Measurements from ENCODE around the gene ODAM. TPM values are rescaled to one million over a fixed set of nuclear protein-coding genes. Genes with fewer than 3 reads are reported as not detected.

The ODAM gene, protein sequence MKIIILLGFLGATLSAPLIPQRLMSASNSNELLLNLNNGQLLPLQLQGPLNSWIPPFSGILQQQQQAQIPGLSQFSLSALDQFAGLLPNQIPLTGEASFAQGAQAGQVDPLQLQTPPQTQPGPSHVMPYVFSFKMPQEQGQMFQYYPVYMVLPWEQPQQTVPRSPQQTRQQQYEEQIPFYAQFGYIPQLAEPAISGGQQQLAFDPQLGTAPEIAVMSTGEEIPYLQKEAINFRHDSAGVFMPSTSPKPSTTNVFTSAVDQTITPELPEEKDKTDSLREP
- not detected in 2 replicates for total RNA-seq

DNA sequence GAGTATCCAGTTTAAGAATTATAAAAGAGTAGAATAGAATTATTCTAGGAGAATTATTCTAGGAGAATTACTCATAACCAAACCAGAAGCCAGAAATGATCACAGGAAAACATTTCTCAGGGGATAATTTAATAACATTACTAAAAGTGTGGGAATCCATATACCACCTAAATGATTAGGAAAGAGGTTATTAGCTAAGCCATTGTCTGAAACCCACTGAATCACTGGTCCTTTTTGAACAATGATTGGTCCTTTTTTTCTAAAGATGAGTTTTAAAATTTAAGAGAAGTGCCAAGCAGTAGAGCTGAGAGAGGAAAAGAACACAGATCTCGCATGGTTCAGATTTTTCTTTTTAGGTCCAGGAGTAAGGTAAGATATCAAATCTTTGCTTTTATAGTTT, at the start of gene ODAM:
ODAM (plus strand) TSS at position 301 of the 400 bp plus-strand sequence. CDS start 819 bp downstream, outside the sequence.
- H3K36me3 ChIP-seq (ENCODE audit: control insufficient read depth, insufficient read depth, low read length): no peaks in the 10 kb centered on the region
- TF ChIP-seq, protein P1, sequence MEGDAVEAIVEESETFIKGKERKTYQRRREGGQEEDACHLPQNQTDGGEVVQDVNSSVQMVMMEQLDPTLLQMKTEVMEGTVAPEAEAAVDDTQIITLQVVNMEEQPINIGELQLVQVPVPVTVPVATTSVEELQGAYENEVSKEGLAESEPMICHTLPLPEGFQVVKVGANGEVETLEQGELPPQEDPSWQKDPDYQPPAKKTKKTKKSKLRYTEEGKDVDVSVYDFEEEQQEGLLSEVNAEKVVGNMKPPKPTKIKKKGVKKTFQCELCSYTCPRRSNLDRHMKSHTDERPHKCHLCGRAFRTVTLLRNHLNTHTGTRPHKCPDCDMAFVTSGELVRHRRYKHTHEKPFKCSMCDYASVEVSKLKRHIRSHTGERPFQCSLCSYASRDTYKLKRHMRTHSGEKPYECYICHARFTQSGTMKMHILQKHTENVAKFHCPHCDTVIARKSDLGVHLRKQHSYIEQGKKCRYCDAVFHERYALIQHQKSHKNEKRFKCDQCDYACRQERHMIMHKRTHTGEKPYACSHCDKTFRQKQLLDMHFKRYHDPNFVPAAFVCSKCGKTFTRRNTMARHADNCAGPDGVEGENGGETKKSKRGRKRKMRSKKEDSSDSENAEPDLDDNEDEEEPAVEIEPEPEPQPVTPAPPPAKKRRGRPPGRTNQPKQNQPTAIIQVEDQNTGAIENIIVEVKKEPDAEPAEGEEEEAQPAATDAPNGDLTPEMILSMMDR (IDR thresholded peaks at IDR 0.05; ENCODE audit: insufficient read depth, low read length, severe bottlenecking): no peak
- H3K4me3 ChIP-seq (ENCODE audit: low read depth, low read length): no peak within 1 kb of the TSS
- no peaks in the 10 kb centered on the region for H3K27me3 ChIP-seq (ENCODE audit: control insufficient read depth, insufficient read depth, low read length)
- DNase-seq (ENCODE audit: low read depth) (no peak), FAIRE-seq (no peak)

DNA sequence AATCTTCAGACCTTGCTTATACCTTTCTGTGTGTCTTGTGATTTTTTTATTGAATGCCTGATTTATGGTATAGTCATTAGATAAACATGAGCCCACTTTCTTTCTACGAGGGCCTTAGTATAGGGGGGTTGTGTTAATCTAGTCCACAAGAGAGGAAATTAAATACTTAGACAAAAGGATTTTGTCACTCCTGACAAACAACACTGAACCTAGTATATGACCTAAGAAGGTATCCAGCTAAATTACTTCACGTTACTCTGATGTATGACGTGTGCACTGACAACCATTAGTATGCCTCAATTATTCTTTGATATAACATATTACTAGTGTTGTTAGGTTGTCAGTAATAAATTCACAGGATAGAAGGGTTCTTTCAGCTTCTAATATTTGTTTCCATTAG, 44.3 kb upstream of the ODAM start:
- Histone ChIP-seq H3K36me3 (ENCODE audit: control insufficient read depth, insufficient read depth, low read length) (no peaks in the 10 kb centered on the region), H3K4me3 (ENCODE audit: low read depth, low read length) (no peak overlapping the region), H3K27me3 (ENCODE audit: control insufficient read depth, insufficient read depth, low read length) (no peaks in the 10 kb centered on the region)
- DNase-seq (ENCODE audit: low read depth) (no peak), FAIRE-seq (no peak)
- TF ChIP-seq, protein P1 (IDR thresholded peaks at IDR 0.05; ENCODE audit: insufficient read depth, low read length, severe bottlenecking): no peak

DNA sequence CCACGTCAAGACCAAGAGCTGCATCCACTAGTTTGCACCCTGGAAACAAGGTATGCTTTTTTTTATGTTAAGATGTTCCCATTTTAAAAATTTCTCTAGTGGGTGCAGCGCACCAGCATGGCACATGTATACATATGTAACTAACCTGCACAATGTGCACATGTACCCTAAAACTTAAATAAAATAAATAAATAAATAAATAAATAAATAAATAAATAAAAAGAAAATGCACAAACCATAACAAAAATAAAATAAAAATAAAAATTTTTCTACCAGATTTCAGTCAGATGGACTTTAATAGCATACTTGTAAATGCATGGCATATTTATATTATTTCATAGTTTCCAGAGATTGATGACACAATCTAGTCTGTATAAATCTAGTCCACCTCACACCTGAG, 43.4 kb upstream of the ODAM start:
- TF ChIP-seq, protein P1 (IDR thresholded peaks at IDR 0.05; ENCODE audit: insufficient read depth, low read length, severe bottlenecking): no peak
- H3K27me3 ChIP-seq (ENCODE audit: control insufficient read depth, insufficient read depth, low read length): no peaks in the 10 kb centered on the region
- H3K36me3 ChIP-seq (ENCODE audit: control insufficient read depth, insufficient read depth, low read length): no peaks in the 10 kb centered on the region
- DNase-seq (ENCODE audit: low read depth) (no peak), FAIRE-seq (no peak)
- H3K4me3 ChIP-seq (ENCODE audit: low read depth, low read length): no peak overlapping the region

DNA sequence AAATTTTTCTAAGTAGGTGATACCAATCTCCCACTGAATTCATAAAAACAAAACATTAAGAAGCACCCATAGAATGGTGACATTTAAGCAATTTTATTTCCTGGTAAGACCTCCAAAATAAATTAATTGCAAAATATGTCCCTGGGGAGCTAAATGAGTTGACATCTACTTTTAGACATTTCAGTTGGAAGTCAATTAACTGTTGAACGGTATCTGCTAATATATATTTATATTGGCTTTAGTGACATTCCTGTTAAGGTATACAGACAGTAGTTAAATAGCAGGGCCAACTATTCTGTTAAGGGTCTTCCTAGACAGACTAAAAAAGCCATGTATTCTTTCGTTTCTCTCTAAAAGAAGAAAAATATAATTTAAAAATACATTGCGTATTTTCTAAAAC, 41.6 kb upstream of the ODAM start, which contains the start of gene PRR27:
PRR27 (plus strand) TSS at position 301 of the 400 bp plus-strand sequence. CDS start 139 bp downstream, outside the sequence.
- no peaks in the 10 kb centered on the region for H3K36me3 ChIP-seq (ENCODE audit: control insufficient read depth, insufficient read depth, low read length)
- DNase-seq (ENCODE audit: low read depth): no peak
- FAIRE-seq: no peak
- H3K27me3 ChIP-seq (ENCODE audit: control insufficient read depth, insufficient read depth, low read length): no peaks in the 10 kb centered on the region
- TF ChIP-seq, protein P1 (IDR thresholded peaks at IDR 0.05; ENCODE audit: insufficient read depth, low read length, severe bottlenecking): no peak
- no peak within 1 kb of the TSS for H3K4me3 ChIP-seq (ENCODE audit: low read depth, low read length)

DNA sequence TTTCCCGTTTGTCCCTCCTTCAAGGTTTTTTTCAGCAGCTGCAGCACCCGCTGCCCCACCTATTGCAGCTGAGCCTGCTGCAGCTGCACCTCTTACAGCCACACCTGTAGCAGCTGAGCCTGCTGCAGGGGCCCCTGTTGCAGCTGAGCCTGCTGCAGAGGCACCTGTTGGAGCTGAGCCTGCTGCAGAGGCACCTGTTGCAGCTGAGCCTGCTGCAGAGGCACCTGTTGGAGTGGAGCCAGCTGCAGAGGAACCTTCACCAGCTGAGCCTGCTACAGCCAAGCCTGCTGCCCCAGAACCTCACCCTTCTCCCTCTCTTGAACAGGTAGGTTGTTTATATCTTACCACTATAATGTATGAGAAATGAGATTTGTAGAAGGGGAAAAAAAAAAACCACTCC, 36.9 kb upstream of the ODAM start:
- Histone ChIP-seq H3K4me3 (ENCODE audit: low read depth, low read length) (no peak overlapping the region), H3K36me3 (ENCODE audit: control insufficient read depth, insufficient read depth, low read length) (no peaks in the 10 kb centered on the region), H3K27me3 (ENCODE audit: control insufficient read depth, insufficient read depth, low read length) (no peaks in the 10 kb centered on the region)
- TF ChIP-seq, protein P1 (IDR thresholded peaks at IDR 0.05; ENCODE audit: insufficient read depth, low read length, severe bottlenecking): no peak
- no peak for FAIRE-seq
- no peak for DNase-seq (ENCODE audit: low read depth)

DNA sequence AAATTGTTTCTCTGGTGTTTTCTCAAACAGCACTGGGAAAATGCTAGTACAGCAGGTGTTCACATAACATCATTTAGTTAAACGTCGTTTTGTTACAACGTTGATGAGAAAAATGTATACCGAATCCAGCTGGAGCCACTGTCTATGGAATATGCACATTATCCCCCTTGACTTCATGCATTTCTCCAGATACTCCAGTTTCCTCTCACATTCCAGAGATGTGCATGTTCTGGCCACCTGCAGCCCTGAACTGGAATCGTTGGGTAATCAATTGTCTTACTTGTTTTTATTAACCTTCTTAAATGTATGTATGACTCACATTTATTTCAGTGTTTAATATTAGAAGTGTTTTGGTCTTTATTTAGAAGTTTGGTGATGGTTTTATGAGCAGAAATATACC, 18.4 kb upstream of the ODAM start:
- Histone ChIP-seq H3K36me3 (ENCODE audit: control insufficient read depth, insufficient read depth, low read length) (no peaks in the 10 kb centered on the region), H3K27me3 (ENCODE audit: control insufficient read depth, insufficient read depth, low read length) (no peaks in the 10 kb centered on the region), H3K4me3 (ENCODE audit: low read depth, low read length) (no peak overlapping the region)
- no peak for FAIRE-seq
- no peak for DNase-seq (ENCODE audit: low read depth)
- TF ChIP-seq, protein P1 (IDR thresholded peaks at IDR 0.05; ENCODE audit: insufficient read depth, low read length, severe bottlenecking): no peak

Data from bronchial epithelial cell (primary cell).